ENCODE data around the gene PLXNC1.

PLXNC1 gene

DNA sequence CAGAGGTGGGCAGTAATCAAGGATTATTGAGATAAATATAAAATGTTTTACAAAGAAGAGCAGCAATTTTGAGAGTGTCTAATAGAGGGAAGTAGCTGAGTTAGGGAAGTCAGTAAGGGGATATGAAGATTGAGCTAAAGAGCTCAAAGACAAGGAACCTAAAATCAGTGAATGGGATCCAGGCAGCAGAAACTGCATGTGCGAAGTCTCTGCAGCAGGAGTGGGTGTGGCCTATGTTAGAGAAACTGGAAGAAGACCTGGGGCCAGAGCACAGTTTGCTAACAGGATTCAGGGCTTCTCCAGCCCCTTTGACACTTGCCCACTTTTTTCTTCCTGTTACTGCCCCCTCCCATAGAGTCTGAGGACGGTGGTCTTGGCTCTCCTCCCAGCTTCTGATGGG lies 36.3 kb upstream of the PLXNC1 start:
- Histone ChIP-seq H3K9me3 (ENCODE audit: insufficient read depth, low read depth, low read length) (no peaks in the 10 kb centered on the region; the same call in 1 of the 2 replicates), H3K4me1 (ENCODE audit: insufficient read depth, low read length) (peaks cover 8% of the 10 kb centered on the region; the same call in 1 of the 2 replicates), H3K27ac (ENCODE audit: low read length) (no peak overlapping the region), H3K27me3 (ENCODE audit: insufficient read depth, low read length) (no peaks in the 10 kb centered on the region), H3K4me3 (ENCODE audit: low read length) (no peak overlapping the region), H3K9ac (ENCODE audit: low read depth, low read length) (no peak overlapping the region), H3K36me3 (ENCODE audit: insufficient read depth, low read depth, low read length) (no peaks in the 10 kb centered on the region)

- Histone ChIP-seq H3K4me1 (ENCODE audit: insufficient read depth, low read length) (peaks cover 5% of the 10 kb centered on the region; the same call in 1 of the 2 replicates), H3K9ac (ENCODE audit: low read depth, low read length) (no peak overlapping the region)
These were observed 34.2 kb upstream of the PLXNC1 start for GRCh38 chr12:94114166-94114565.

DNA sequence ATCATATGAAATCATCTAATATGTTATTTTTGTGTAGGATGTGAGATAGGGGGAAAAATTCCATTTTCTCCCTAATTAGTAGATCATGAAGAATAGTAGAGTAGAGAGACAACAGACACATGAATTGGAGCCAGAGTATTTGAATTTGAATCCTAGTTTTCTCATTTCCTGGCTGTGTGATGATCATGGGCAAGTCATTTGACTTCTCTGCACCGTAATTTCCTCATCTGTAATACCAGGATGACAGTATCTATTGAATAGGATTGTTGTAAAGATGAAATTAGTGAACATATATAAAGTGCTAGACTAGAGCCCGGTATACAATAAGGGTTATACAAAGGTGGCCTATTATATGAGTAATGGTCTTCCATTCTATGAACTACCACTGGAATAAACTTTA lies 32.2 kb upstream of the PLXNC1 start:
- peaks cover 5% of the 10 kb centered on the region; the same call in 1 of the 2 replicates for H3K4me1 ChIP-seq (ENCODE audit: insufficient read depth, low read length)
- no peak overlapping the region for H3K9ac ChIP-seq (ENCODE audit: low read depth, low read length)
- H3K4me3 ChIP-seq (ENCODE audit: low read length), result no peak overlapping the region
- H3K9me3 ChIP-seq (ENCODE audit: insufficient read depth, low read depth, low read length), result no peaks in the 10 kb centered on the region
- H3K27ac ChIP-seq (ENCODE audit: low read length), result no peak overlapping the region
- no peaks in the 10 kb centered on the region for H3K36me3 ChIP-seq (ENCODE audit: insufficient read depth, low read depth, low read length)
- H3K27me3 ChIP-seq (ENCODE audit: insufficient read depth, low read length), result no peaks in the 10 kb centered on the region

More at GRCh38 chr12:94114166-94114565, 34.2 kb upstream of the PLXNC1 start:
- H3K27ac ChIP-seq (ENCODE audit: low read length), result no peak overlapping the region
- H3K4me3 ChIP-seq (ENCODE audit: low read length), result no peak overlapping the region
- no peaks in the 10 kb centered on the region for H3K27me3 ChIP-seq (ENCODE audit: insufficient read depth, low read length)
- no peaks in the 10 kb centered on the region for H3K36me3 ChIP-seq (ENCODE audit: insufficient read depth, low read depth, low read length)
- no peaks in the 10 kb centered on the region for H3K9me3 ChIP-seq (ENCODE audit: insufficient read depth, low read depth, low read length)

GRCh38 chr12:94121886-94122285 lies 26.5 kb upstream of the PLXNC1 start:
- Histone ChIP-seq H3K9ac (ENCODE audit: low read depth, low read length) (no peak overlapping the region), H3K27me3 (ENCODE audit: insufficient read depth, low read length) (peaks cover 33% of the 10 kb centered on the region), H3K4me3 (ENCODE audit: low read length) (no peak overlapping the region), H3K36me3 (ENCODE audit: insufficient read depth, low read depth, low read length) (no peaks in the 10 kb centered on the region), H3K27ac (ENCODE audit: low read length) (no peak overlapping the region), H3K9me3 (ENCODE audit: insufficient read depth, low read depth, low read length) (no peaks in the 10 kb centered on the region), H3K4me1 (ENCODE audit: insufficient read depth, low read length) (peaks cover 5% of the 10 kb centered on the region; the same call in 1 of the 2 replicates)

DNA sequence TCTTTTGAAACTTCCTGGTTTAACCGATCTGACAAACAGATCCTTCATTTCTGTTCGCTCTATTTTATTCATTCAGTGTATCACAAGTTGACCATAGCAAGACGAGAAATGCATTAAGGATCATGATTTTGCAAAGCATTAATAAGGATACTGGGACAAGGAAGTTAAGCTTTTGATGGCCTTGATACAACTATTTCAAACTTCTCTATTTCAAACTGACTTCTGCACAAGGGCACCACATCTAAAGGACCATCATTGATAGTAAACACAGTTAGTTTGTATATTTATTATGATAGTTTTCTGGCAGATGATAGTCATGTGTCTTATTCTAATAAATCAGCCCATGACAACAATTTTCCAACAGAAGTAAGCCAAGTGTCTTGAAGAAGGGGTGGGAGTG lies 25.8 kb upstream of the PLXNC1 start:
- Histone ChIP-seq H3K4me3 (ENCODE audit: low read length) (no peak overlapping the region), H3K27me3 (ENCODE audit: insufficient read depth, low read length) (peaks cover 35% of the 10 kb centered on the region), H3K4me1 (ENCODE audit: insufficient read depth, low read length) (peaks cover 5% of the 10 kb centered on the region; the same call in 1 of the 2 replicates), H3K36me3 (ENCODE audit: insufficient read depth, low read depth, low read length) (no peaks in the 10 kb centered on the region), H3K9ac (ENCODE audit: low read depth, low read length) (no peak overlapping the region), H3K9me3 (ENCODE audit: insufficient read depth, low read depth, low read length) (no peaks in the 10 kb centered on the region), H3K27ac (ENCODE audit: low read length) (no peak overlapping the region)

DNA sequence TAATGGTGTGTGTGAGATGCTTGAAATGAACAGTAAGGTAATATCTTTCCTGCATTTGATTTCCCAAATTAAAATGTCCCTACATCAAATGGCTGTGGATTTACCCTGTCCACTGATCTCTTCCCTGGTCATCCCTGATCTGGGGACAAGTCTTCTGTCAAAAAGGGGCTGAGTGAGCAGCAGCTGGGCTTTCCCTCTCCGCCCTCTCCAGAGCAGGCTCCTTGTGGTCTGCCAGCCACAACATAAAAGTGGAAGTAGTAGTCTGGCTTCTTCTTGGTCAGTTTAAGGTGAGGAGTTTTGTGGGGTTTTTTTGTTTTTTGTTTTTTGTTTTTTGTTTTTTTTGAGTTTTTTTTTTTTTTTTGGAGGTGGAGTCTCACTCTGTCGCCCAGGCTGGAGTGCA lies 25.2 kb upstream of the PLXNC1 start:
- Histone ChIP-seq H3K9me3 (ENCODE audit: insufficient read depth, low read depth, low read length) (no peaks in the 10 kb centered on the region), H3K27ac (ENCODE audit: low read length) (no peak overlapping the region), H3K27me3 (ENCODE audit: insufficient read depth, low read length) (peaks cover 40% of the 10 kb centered on the region), H3K36me3 (ENCODE audit: insufficient read depth, low read depth, low read length) (no peaks in the 10 kb centered on the region), H3K9ac (ENCODE audit: low read depth, low read length) (no peak overlapping the region), H3K4me3 (ENCODE audit: low read length) (no peak overlapping the region), H3K4me1 (ENCODE audit: insufficient read depth, low read length) (peaks cover 5% of the 10 kb centered on the region; the same call in 1 of the 2 replicates)

GRCh38 chr12:94126067-94126466 lies 22.3 kb upstream of the PLXNC1 start:
- no peak overlapping the region for H3K27ac ChIP-seq (ENCODE audit: low read length)
- H3K9ac ChIP-seq (ENCODE audit: low read depth, low read length), result no peak overlapping the region
- no peak overlapping the region for H3K4me3 ChIP-seq (ENCODE audit: low read length)
- no peaks in the 10 kb centered on the region for H3K9me3 ChIP-seq (ENCODE audit: insufficient read depth, low read depth, low read length)
- peaks cover 5% of the 10 kb centered on the region; the same call in 1 of the 2 replicates for H3K4me1 ChIP-seq (ENCODE audit: insufficient read depth, low read length)
- no peaks in the 10 kb centered on the region for H3K36me3 ChIP-seq (ENCODE audit: insufficient read depth, low read depth, low read length)
- H3K27me3 ChIP-seq (ENCODE audit: insufficient read depth, low read length), result peaks cover 47% of the 10 kb centered on the region

DNA sequence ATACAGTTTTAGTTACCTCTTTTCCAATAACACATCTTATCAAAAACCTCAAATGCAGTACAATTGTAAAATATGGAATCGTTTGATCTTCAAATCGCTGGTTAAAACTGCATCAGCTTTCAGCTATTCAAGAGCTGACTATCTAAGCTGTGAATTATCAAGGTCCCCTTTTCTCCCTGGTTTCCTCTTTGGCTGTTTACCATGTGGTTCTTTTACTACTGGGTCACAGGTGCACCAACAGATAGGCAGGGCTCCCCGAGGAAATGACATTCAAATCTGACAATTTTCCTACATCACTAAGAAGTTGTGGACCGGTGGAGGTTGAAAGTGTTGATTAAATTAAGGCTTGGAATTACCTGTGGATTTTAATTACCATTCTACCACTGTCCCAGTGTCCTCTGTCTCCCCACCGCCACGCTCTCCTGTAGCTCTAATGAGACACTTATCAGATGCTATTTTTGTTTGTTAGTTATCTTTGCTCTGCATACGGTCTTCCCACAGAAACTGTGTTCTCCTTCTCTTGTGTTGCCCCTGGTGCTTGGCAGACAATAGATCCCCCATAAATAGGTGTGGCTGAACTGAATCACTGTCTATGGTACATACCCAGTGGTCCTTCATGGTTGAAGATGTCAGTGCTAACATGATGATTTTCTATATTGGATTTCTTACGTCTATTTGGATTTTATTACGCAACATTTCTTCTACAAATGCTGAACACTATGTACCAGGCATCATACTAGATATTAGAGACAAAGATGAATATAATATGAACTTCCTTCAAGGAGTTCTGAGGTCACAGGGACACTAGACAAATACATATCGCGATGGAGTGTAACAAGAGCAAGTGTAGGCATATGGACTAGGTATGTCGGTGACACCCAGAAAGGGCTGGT lies 20.9 kb upstream of the PLXNC1 start:
- Histone ChIP-seq H3K9ac (ENCODE audit: low read depth, low read length) (no peak overlapping the region), H3K4me3 (ENCODE audit: low read length) (no peak overlapping the region), H3K4me1 (ENCODE audit: insufficient read depth, low read length) (peaks cover 5% of the 10 kb centered on the region; the same call in 1 of the 2 replicates), H3K27me3 (ENCODE audit: insufficient read depth, low read length) (peaks cover 41% of the 10 kb centered on the region), H3K9me3 (ENCODE audit: insufficient read depth, low read depth, low read length) (no peaks in the 10 kb centered on the region), H3K36me3 (ENCODE audit: insufficient read depth, low read depth, low read length) (no peaks in the 10 kb centered on the region), H3K27ac (ENCODE audit: low read length) (no peak overlapping the region)

- H3K36me3 ChIP-seq (ENCODE audit: insufficient read depth, low read depth, low read length), result no peaks in the 10 kb centered on the region
These were observed 20.1 kb upstream of the PLXNC1 start for GRCh38 chr12:94128280-94128679.

DNA sequence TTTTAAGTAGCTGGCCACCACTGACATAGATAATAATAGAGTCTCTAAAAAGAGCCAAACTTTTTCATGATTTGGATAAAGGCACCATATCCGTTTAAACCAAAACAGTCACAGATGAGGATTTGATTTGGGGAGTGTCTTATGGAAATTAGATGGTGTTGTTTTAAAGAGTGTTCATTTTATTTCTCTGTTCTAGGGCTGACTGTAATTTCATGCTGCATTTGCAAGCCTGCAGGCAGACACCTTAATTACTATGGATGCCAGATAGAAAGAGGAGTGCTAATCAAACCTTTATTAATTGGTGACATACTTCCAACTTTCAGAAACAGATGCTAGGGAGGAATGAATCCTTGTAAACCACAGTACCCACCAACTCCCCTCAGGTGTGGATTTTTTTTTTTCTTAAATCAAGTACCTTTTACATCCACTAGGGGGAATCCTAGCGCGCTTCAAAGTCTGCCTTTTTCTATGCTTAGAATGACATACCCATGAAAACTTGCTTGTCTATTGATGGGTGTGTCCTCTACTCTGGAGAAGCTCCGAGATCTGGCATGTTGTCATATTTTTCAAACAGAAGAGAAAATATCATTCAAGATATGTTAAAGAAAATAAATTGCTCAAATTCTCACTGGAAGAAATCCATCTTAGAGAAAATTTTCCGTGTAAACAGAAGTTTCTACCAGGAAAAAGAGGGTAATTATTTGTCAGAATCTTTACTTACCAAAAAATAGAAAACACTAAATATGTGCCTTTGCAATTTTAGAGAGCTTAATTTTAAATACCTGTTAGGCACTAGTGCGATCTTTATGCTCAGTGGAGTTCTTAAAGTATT lies 14.2 kb upstream of the PLXNC1 start:
- Histone ChIP-seq H3K9ac (ENCODE audit: low read depth, low read length) (no peak overlapping the region), H3K36me3 (ENCODE audit: insufficient read depth, low read depth, low read length) (no peaks in the 10 kb centered on the region), H3K27ac (ENCODE audit: low read length) (no peak overlapping the region), H3K27me3 (ENCODE audit: insufficient read depth, low read length) (no peaks in the 10 kb centered on the region), H3K4me3 (ENCODE audit: low read length) (no peak overlapping the region), H3K9me3 (ENCODE audit: insufficient read depth, low read depth, low read length) (no peaks in the 10 kb centered on the region), H3K4me1 (ENCODE audit: insufficient read depth, low read length) (no peaks in the 10 kb centered on the region)

More at GRCh38 chr12:94128280-94128679, 20.1 kb upstream of the PLXNC1 start:
- no peak overlapping the region for H3K27ac ChIP-seq (ENCODE audit: low read length)
- no peak overlapping the region for H3K9ac ChIP-seq (ENCODE audit: low read depth, low read length)
- peaks cover 5% of the 10 kb centered on the region; the same call in 1 of the 2 replicates for H3K4me1 ChIP-seq (ENCODE audit: insufficient read depth, low read length)
- H3K9me3 ChIP-seq (ENCODE audit: insufficient read depth, low read depth, low read length), result no peaks in the 10 kb centered on the region
- H3K4me3 ChIP-seq (ENCODE audit: low read length), result no peak overlapping the region
- H3K27me3 ChIP-seq (ENCODE audit: insufficient read depth, low read length), result peaks cover 37% of the 10 kb centered on the region

GRCh38 chr12:94135896-94136295 lies 12.5 kb upstream of the PLXNC1 start:
- H3K4me1 ChIP-seq (ENCODE audit: insufficient read depth, low read length), result no peaks in the 10 kb centered on the region
- no peak overlapping the region for H3K4me3 ChIP-seq (ENCODE audit: low read length)
- H3K9ac ChIP-seq (ENCODE audit: low read depth, low read length), result no peak overlapping the region
- H3K9me3 ChIP-seq (ENCODE audit: insufficient read depth, low read depth, low read length), result no peaks in the 10 kb centered on the region
- H3K36me3 ChIP-seq (ENCODE audit: insufficient read depth, low read depth, low read length), result no peaks in the 10 kb centered on the region
- no peaks in the 10 kb centered on the region for H3K27me3 ChIP-seq (ENCODE audit: insufficient read depth, low read length)
- no peak overlapping the region for H3K27ac ChIP-seq (ENCODE audit: low read length)
